MCF 10A (cell line): Measurements from ENCODE around the gene ANXA6. TPM values are rescaled to one million over a fixed set of nuclear protein-coding genes. Genes with fewer than 3 reads are reported as not detected.

Experiments
- BruUV-seq: library from RNA; stranded (reverse); fragments of 400-500 nt; replicated peaks from 2 replicates; lab custom pipeline; 2021; lab: Mats Ljungman, UMichigan
- CTCF ChIA-PET: fragments of 300-600 bp; sonication (Branson Sonifier 250); formaldehyde crosslinking; extraction: SDS; loops from one replicate; lab custom pipeline; 2021; ENCODE audit warnings: antibody characterized with exemption, inconsistent platforms; lab: Yijun Ruan, JAX
- POLR2A ChIA-PET: fragments of 300-600, 350-650 bp; sonication (Branson Sonifier 250); formaldehyde crosslinking; extraction: SDS; loops from one replicate; lab custom pipeline; 2020; ENCODE audit warnings: antibody characterized with exemption, inconsistent platforms; lab: Yijun Ruan, JAX
- DNase-seq: peaks from one replicate; pipeline ENCODE4 v3.0.0-alpha.2; 2018; ENCODE audit not compliant: unreplicated experiment
- H3K27ac Mint-ChIP-seq: one replicate; pipeline ENCODE4 v1.8.0; 2022; ENCODE audit warnings: mild to moderate bottlenecking, low read depth, mixed read lengths; ENCODE audit not compliant: unreplicated experiment
- H3K27me3 Mint-ChIP-seq: one replicate; pipeline ENCODE4 v1.8.0; 2022; ENCODE audit warnings: mixed read lengths; ENCODE audit not compliant: insufficient read depth, unreplicated experiment
- H3K36me3 Mint-ChIP-seq: one replicate; pipeline ENCODE4 v1.8.0; 2022; ENCODE audit warnings: mild to moderate bottlenecking, moderate library complexity, mixed read lengths; ENCODE audit not compliant: insufficient read depth, unreplicated experiment
- H3K4me1 Mint-ChIP-seq: one replicate; pipeline ENCODE4 v1.8.0; 2022; ENCODE audit warnings: mixed read lengths; ENCODE audit not compliant: insufficient read depth, unreplicated experiment
- H3K4me3 Mint-ChIP-seq: one replicate; pipeline ENCODE4 v1.8.0; 2022; ENCODE audit warnings: mild to moderate bottlenecking, moderate library complexity, mixed read lengths; ENCODE audit not compliant: unreplicated experiment
- H3K9me3 Mint-ChIP-seq: one replicate; pipeline ENCODE4 v1.8.0; 2022; ENCODE audit warnings: mixed read lengths; ENCODE audit not compliant: unreplicated experiment
- CTCF ChIP-seq: fragments of 200-600 bp; IDR thresholded peaks from one replicate; pipeline ENCODE4 v1.8.0; 2022; ENCODE audit warnings: antibody characterized with exemption, mild to moderate bottlenecking; ENCODE audit not compliant: unreplicated experiment
- intact Hi-C: fragments of 100-400 bp; cut with micrococcal nuclease; formaldehyde crosslinking; loops from 2 replicates; pipeline ENCODE4 v1.14.1; 2022
- total RNA-seq: library from RNA; stranded (reverse); gene quantifications from 2 replicates; pipeline ENCODE4 v1.2.3, GENCODE V29; 2022

ANXA6 gene
- total RNA-seq, 1 experiment from 2014 or later = 2.6 TPM

GRCh38 chr5:151139646-151140045, 17.9 kb downstream of the ANXA6 start:
- H3K27ac Mint-ChIP-seq = no peak overlapping the region
- no peak for TF ChIP-seq CTCF
- POLR2A ChIA-PET = no interaction called here

GRCh38 chr5:151139015-151139414, 18.6 kb downstream of the ANXA6 start:
- ChIA-PET CTCF (interaction anchor here (9.4 to 17.2 kb wide), 2 partner anchors 13 to 25 kb away, joined by 99 to 206 read pairs; no protein-coding TSS in a partner anchor), POLR2A (no interaction called here)
- Mint-ChIP-seq H3K4me3 (no peak overlapping the region), H3K27ac (no peak overlapping the region), H3K4me1 (peaks cover 7% of the 10 kb centered on the region), H3K36me3 (no peaks in the 10 kb centered on the region), H3K27me3 (no peaks in the 10 kb centered on the region), H3K9me3 (no peaks in the 10 kb centered on the region)
- intact Hi-C loops = no loop called here
- TF ChIP-seq CTCF = no peak
- no peak for DNase-seq
- no TSS peak for BruUV-seq

More at GRCh38 chr5:151139646-151140045, 17.9 kb downstream of the ANXA6 start:
- Mint-ChIP-seq H3K27me3 (no peaks in the 10 kb centered on the region), H3K9me3 (no peaks in the 10 kb centered on the region), H3K4me1 (peaks cover 7% of the 10 kb centered on the region), H3K36me3 (no peaks in the 10 kb centered on the region), H3K4me3 (no peak overlapping the region)
- no peak for DNase-seq
- BruUV-seq = no TSS peak
- intact Hi-C loops = no loop called here
- CTCF ChIA-PET = interaction anchor here (9.4 to 17.2 kb wide), 2 partner anchors 14 to 25 kb away, joined by 99 to 206 read pairs; no protein-coding TSS in a partner anchor

GRCh38 chr5:151138114-151138513, 19.5 kb downstream of the ANXA6 start:
- no peak overlapping the region for H3K4me3 Mint-ChIP-seq
- no peaks in the 10 kb centered on the region for H3K36me3 Mint-ChIP-seq
- DNase-seq = no peak
- TF ChIP-seq CTCF = no peak
- no TSS peak for BruUV-seq
- H3K27ac Mint-ChIP-seq = no peak overlapping the region
- intact Hi-C loops = no loop called here
- no peaks in the 10 kb centered on the region for H3K9me3 Mint-ChIP-seq
- ChIA-PET POLR2A (interaction anchor here (1.0 kb wide), 1 partner anchor 13 kb away, joined by 3 read pairs; no protein-coding TSS in a partner anchor), CTCF (interaction anchor here (0.7 to 17.2 kb wide), 3 partner anchors 12 to 48 kb away, joined by 3 to 206 read pairs (median 99); no protein-coding TSS in a partner anchor)
- peaks cover 7% of the 10 kb centered on the region for H3K4me1 Mint-ChIP-seq
- no peaks in the 10 kb centered on the region for H3K27me3 Mint-ChIP-seq

- intact Hi-C loops = no loop called here
- Mint-ChIP-seq H3K27ac (no peak overlapping the region), H3K36me3 (no peaks in the 10 kb centered on the region), H3K4me3 (no peak overlapping the region), H3K9me3 (no peaks in the 10 kb centered on the region), H3K27me3 (no peaks in the 10 kb centered on the region), H3K4me1 (peaks cover 7% of the 10 kb centered on the region)
- no peak for DNase-seq
- BruUV-seq = no TSS peak
- ChIA-PET POLR2A (interaction anchor here (0.6 to 2.3 kb wide), 2 partner anchors 11 to 93 kb away, joined by 3 to 5 read pairs; no protein-coding TSS in a partner anchor), CTCF (interaction anchor here (0.6 to 23.9 kb wide), 6 partner anchors 11 to 508 kb away, joined by 3 to 745 read pairs (median 71); no protein-coding TSS in a partner anchor)
- no peak for TF ChIP-seq CTCF
Measured at GRCh38 chr5:151137067-151137825, 20.3 kb downstream of the ANXA6 start.
